Hepatocyte (in vitro differentiated cells): ENCODE results near the gene ETV2.

Experiments
- CTCF ChIP-seq: fragments of 200-600 bp; sonication (generic); IDR thresholded peaks from 2 replicates; pipeline ENCODE4 v1.5.1; 2016; ENCODE audit warnings: antibody characterized with exemption, mild to moderate bottlenecking; ENCODE audit not compliant: poor library complexity
- EZH2phosphoT487 ChIP-seq: fragments of 200-600 bp; sonication (generic); IDR thresholded peaks from one replicate; pipeline ENCODE4 v1.6.1; 2018; ENCODE audit warnings: antibody characterized with exemption, mild to moderate bottlenecking, low read depth, moderate library complexity; ENCODE audit not compliant: unreplicated experiment, severe bottlenecking

- no peak for TF ChIP-seq CTCF
- no peak for TF ChIP-seq EZH2phosphoT487
These were observed 22.1 kb upstream of the ETV2 start for GRCh38 chr19:35619290-35619923.
